ENCODE data around the gene KRT9. TPM values are rescaled to one million over a fixed set of nuclear protein-coding genes. Genes with fewer than 3 reads are reported as not detected.

Gene KRT9
- polyA plus RNA-seq, 2 of the 4 experiments (the other 2 are of a cell fraction), result not detected

DNA sequence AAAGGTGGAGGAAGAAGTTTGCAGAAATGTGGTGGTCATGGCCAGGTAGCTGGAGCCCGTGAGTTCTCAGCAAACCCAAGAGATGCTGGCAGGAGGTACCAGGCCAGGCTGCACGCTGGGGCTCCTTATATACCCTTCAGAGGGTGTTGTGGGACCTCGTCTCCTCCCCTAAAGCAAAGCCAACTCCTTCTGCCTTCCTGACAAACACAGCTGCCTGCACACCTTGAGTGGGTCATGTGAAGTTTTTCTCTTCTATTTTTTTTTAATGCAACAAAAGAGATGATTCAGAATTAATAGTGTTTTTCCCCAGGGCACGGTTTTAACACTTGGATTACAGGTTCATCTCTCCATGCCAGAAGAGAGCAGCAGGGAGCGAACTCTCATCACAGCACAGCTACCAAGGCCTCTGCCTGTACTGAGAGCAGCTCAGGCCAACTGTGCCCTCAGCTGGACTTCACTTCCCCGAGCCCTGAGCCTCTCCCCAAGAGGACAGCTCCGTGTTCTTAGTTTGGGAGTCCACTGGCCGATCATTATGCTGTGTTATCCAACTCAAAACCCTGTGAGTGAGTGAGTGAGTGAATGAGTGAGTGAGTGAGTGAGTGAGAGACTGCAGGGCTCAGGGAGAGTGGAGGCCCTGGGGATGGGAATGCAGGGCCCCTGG, 52.9 kb downstream of the KRT9 start, which contains the start of gene KRT15:
Gene KRT15, minus strand, starts transcription at position 102 of the 661 bp plus-strand sequence. Its CDS starts 63 bp downstream, at position 39.
- CTCF ChIA-PET, result interaction anchor here (0.6 to 20.5 kb wide), 6 partner anchors 11 to 129 kb away, joined by 3 to 163 read pairs (median 5); partner anchors contain the start of gene KRT13
- H3K27ac ChIP-seq, result peak within 1 kb of the TSS in 1 of 2 experiments; percentile 82; a peak in 3 of 6 replicates
- 76% methylated on average over 8 of the region's 8 CpGs for WGBS (ENCODE audit: missing lambda C conversion rate)
- no peaks in the 10 kb centered on the region for H3K9me3 ChIP-seq
- H3K4me3 ChIP-seq, result no peak within 1 kb of the TSS
- peak; percentile 43 to 44; a peak in 4 of 6 replicates for ATAC-seq
- POLR2A ChIA-PET, result no interaction called here
- 0 out of 5 replicates have a peak, but pooled peaks of 1 of the 2 experiments have one; percentile 16 for TF ChIP-seq RAD21 (conservative IDR thresholded peaks at IDR 0.05 in 1 of 2, IDR thresholded peaks at IDR 0.05 in 1 of 2)
- no peak for TF ChIP-seq RFX5 (IDR thresholded peaks at IDR 0.05)
- no peak for FAIRE-seq
- no peak for DNase-seq (ENCODE audit: low read depth in 1 of 2, low spot score in 1 of 2)
- H3K4me1 ChIP-seq, result peaks cover 29% of the 10 kb centered on the region
- H3K4me2 ChIP-seq, result no peak within 1 kb of the TSS

DNA sequence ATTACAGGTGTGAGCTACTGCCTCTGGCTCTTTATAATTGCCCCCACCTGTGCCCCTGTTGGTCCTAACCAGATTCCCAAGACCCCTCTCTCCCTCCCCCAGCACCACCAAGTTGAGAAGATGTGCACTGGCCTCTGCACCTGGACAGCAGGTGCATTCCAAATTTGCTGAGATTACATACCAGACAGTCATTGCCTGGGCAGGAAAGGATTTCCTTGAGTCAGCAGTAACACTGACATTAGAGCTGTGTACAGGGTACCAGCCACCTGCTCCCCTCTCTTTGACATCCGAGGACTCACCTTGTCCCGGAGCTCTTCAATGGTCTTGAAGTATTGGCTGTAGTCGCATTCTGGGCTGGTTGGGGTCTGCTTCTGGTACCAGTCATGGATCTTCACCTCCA, 53.8 kb downstream of the KRT9 start:
- FAIRE-seq (no peak), DNase-seq (ENCODE audit: low read depth in 1 of 2, low spot score in 1 of 2) (no peak), ATAC-seq (no peak)
- Histone ChIP-seq H3K27ac (no peak overlapping the region), H3K9me3 (no peaks in the 10 kb centered on the region), H3K4me3 (no peak overlapping the region), H3K4me1 (peaks cover 29% of the 10 kb centered on the region), H3K4me2 (no peak overlapping the region)
- WGBS (ENCODE audit: missing lambda C conversion rate), result 88% methylated on average over 3 of the region's 3 CpGs
- CTCF ChIA-PET, result interaction anchor here (1.0 to 20.5 kb wide), 7 partner anchors 12 to 145 kb away, joined by 3 to 163 read pairs (median 5); no protein-coding TSS in a partner anchor
- TF ChIP-seq EP300 (IDR thresholded peaks at IDR 0.05) (no peak), JUNB (IDR thresholded peaks at IDR 0.05) (no peak), MAFK (IDR thresholded peaks at IDR 0.05; ENCODE audit: partially characterized antibody) (peak; percentile 69), ESRRA (IDR thresholded peaks at IDR 0.05; ENCODE audit: borderline replicate concordance, low read length) (no peak), ZNF302 (CRISPR knock-in tag; IDR thresholded peaks at IDR 0.05) (no peak), RFX5 (IDR thresholded peaks at IDR 0.05) (no peak), ZC3H11A (IDR thresholded peaks at IDR 0.05) (no peak)
- POLR2A ChIA-PET, result no interaction called here

DNA sequence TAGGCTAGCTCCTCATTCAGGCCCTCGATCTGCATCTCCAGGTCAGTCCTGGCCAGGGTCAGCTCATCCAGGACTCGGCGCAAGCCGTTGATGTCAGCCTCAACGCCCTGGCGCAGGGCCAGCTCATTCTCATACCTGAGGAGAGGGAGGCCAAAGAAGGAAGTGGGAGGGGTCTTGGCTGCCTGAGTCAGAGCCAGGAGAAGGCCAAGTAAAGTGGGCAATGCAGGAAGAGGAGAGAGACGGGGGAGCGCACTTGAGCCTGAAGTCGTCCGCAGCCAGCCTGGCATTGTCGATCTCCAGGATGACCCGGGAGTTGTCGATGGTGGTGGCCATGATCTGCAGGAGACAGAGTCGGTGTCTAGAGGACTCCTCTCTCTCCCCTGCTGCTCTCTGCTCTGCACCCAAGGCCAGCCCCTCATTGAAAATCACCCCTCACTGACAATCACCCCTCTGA, 55.0 kb downstream of the KRT9 start:
- ATAC-seq (no peak), DNase-seq (ENCODE audit: low read depth in 1 of 2, low spot score in 1 of 2) (no peak), FAIRE-seq (no peak)
- no peak overlapping the region for H3K4me3 ChIP-seq
- ChIA-PET CTCF (interaction anchor here (1.4 to 20.5 kb wide), 6 partner anchors 8 to 146 kb away, joined by 3 to 163 read pairs (median 6); no protein-coding TSS in a partner anchor), POLR2A (no interaction called here)
- no peak overlapping the region for H3K4me2 ChIP-seq
- H3K9me3 ChIP-seq, result no peaks in the 10 kb centered on the region
- 89% methylated on average over 14 of the region's 14 CpGs for WGBS (ENCODE audit: missing lambda C conversion rate)
- H3K4me1 ChIP-seq, result peaks cover 19% of the 10 kb centered on the region
- no peak overlapping the region for H3K27ac ChIP-seq
- no peak for TF ChIP-seq BCL3 (IDR thresholded peaks at IDR 0.05)
- no peak for TF ChIP-seq RFX5 (IDR thresholded peaks at IDR 0.05)
- TF ChIP-seq KDM5A (IDR thresholded peaks at IDR 0.05), result no peak
- no peak for TF ChIP-seq CEBPB (IDR thresholded peaks at IDR 0.05)
- no peak for TF ChIP-seq HOXB13 (CRISPR knock-in tag; IDR thresholded peaks at IDR 0.05; ENCODE audit: low read depth)
- no peak for TF ChIP-seq HOXA7 (CRISPR knock-in tag; IDR thresholded peaks at IDR 0.05)
- no peak for TF ChIP-seq NFE2L2 (conservative IDR thresholded peaks at IDR 0.05; ENCODE audit: low read length)
- no peak for TF ChIP-seq MAFK (IDR thresholded peaks at IDR 0.05; ENCODE audit: partially characterized antibody)

- 85% methylated on average over 14 of the region's 14 CpGs for WGBS (ENCODE audit: missing lambda C conversion rate)
- no peak overlapping the region for H3K4me3 ChIP-seq
- FAIRE-seq (no peak), ATAC-seq (no peak), DNase-seq (ENCODE audit: low read depth in 1 of 2, low spot score in 1 of 2) (no peak)
- no peak overlapping the region for H3K4me2 ChIP-seq
- H3K4me1 ChIP-seq, result peaks cover 13% of the 10 kb centered on the region
- TF ChIP-seq BCL3 (IDR thresholded peaks at IDR 0.05) (no peak), CHD4 (IDR thresholded peaks at IDR 0.05; ENCODE audit: borderline replicate concordance) (no peak), POLR2AphosphoS2 (conservative IDR thresholded peaks at IDR 0.05; ENCODE audit: low read length) (no peak), HMGXB4 (CRISPR knock-in tag; IDR thresholded peaks at IDR 0.05; ENCODE audit: borderline replicate concordance) (no peak)
- ChIA-PET CTCF (interaction anchor here (0.9 to 20.5 kb wide), 8 partner anchors 9 to 608 kb away, joined by 3 to 163 read pairs (median 4); no protein-coding TSS in a partner anchor), POLR2A (no interaction called here)
- H3K9me3 ChIP-seq, result no peaks in the 10 kb centered on the region
- H3K27ac ChIP-seq, result no peak overlapping the region
Observed at GRCh38 chr17:41516147-41516829, 55.6 kb downstream of the KRT9 start.

Measured in A549 (cell line).